Tibial nerve (tissue), 4 donors: Measurements from ENCODE around the gene SMAD6. TPM values are rescaled to one million over a fixed set of nuclear protein-coding genes. Genes with fewer than 3 reads are reported as not detected.
"Not testable (repeated sequence)": the region's sequence is repeated elsewhere in the genome, so short reads cannot be mapped to it uniquely, and the experiment has no call there.

Source experiments
- DNase-seq, 2 donors: peaks; one replicate each; pipeline ENCODE4 v3.0.0-alpha.2; 2019; ENCODE audit warnings: low spot score in 2 of 2
- H3K27ac ChIP-seq, 4 donors: fragments of 200-600 bp; sonication (generic) in 3 of 4; one replicate each; pipeline ENCODE4 v1.5.1; 2017 to 2019; ENCODE audit warnings: mild to moderate bottlenecking in 1 of 4
- H3K27me3 ChIP-seq, 2 donors: fragments of 200-600 bp; sonication (generic) in 1 of 2; one replicate each; pipeline versions ENCODE4 v1.5.1 to v1.6.0; 2017 to 2019
- H3K36me3 ChIP-seq, 3 donors: fragments of 200-600 bp; sonication (generic); one replicate each; pipeline ENCODE4 v1.5.1; 2018 to 2019
- H3K4me1 ChIP-seq, 4 donors: fragments of 200-600 bp; sonication (generic) in 3 of 4; one replicate each; pipeline ENCODE4 v1.5.1; 2017 to 2019
- H3K4me3 ChIP-seq, 4 donors: fragments of 200-600 bp; sonication (generic) in 3 of 4; one replicate each; pipeline ENCODE4 v1.5.1; 2017 to 2019; ENCODE audit warnings: mild to moderate bottlenecking in 1 of 4, moderate library complexity in 1 of 4
- H3K9me3 ChIP-seq, 4 donors: fragments of 200-600 bp; sonication (generic) in 3 of 4; one replicate each; pipeline ENCODE4 v1.5.1; 2017 to 2019
- EP300 ChIP-seq, 2 donors: sonication (generic); formaldehyde crosslinking; IDR thresholded peaks; one replicate each; pipeline ENCODE4 v1.6.1; 2017; ENCODE audit warnings: antibody characterized with exemption in 2 of 2, mild to moderate bottlenecking in 1 of 2
- POLR2A ChIP-seq, 2 donors: fragments of 450-650 bp; IDR thresholded peaks; one replicate each; pipeline ENCODE4 v1.6.1; 2017; ENCODE audit warnings: antibody characterized with exemption in 2 of 2, mild to moderate bottlenecking in 2 of 2, moderate library complexity in 2 of 2
- WGBS, 2 donors: methylation state at CpG; one replicate each; pipeline ENCODE4 v1.1.5; 2018; 5-methylcytosine and 5-hydroxymethylcytosine counted together
- total RNA-seq, 4 donors: library from RNA; depleted of rRNA; stranded (reverse); fragments of >200 nt; gene quantifications; one replicate each; pipeline ENCODE4 v1.1.0, GENCODE V29; 2016
- TF ChIP-seq, protein P1 (sequence below), 5 experiments: fragments of 200-600 bp in 3 of 5; fragments of 450-650 bp in 2 of 5; sonication (generic) in 3 of 5; IDR thresholded peaks; one replicate each; pipeline ENCODE4 v1.5.1; 2016 to 2019; ENCODE audit warnings: antibody characterized with exemption in 5 of 5, mild to moderate bottlenecking in 3 of 5, moderate library complexity in 2 of 5

Gene SMAD6
- total RNA-seq, 4 donors from 2014 or later = 41.9 to 57.2 (median 48.6) TPM

DNA sequence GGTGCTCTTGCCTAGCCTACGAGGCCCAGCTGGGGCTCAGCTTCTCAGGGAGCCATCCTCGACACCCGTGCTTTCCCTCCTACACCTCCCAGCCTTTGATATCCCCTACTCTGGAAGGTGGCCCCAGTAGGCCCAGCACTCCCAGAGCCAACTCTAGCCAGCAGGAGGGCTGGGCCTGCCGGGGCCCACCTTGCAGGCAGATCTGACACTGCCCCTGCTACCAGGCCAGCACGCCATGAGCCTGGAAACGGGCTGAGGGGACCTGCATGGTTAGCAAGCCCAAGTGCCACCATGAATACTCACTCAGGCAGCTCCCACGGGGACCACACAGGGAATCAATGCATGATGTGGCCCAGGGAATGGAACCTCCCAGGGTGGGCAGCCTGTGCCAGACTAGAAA is 123.7 kb downstream of the SMAD6 start:
- Histone ChIP-seq H3K4me3 (no peak overlapping the region), H3K36me3 (no peaks in the 10 kb centered on the region), H3K27me3 (no peaks in the 10 kb centered on the region), H3K4me1 (peaks cover 0 to 5% (median 0%) of the 10 kb centered on the region in 4 donors), H3K27ac (no peak overlapping the region), H3K9me3 (no peaks in the 10 kb centered on the region)
- 93 to 95% methylated on average over 7 of the region's 7 CpGs for WGBS, 2 donors
- DNase-seq = no peak
- TF ChIP-seq, protein P1, sequence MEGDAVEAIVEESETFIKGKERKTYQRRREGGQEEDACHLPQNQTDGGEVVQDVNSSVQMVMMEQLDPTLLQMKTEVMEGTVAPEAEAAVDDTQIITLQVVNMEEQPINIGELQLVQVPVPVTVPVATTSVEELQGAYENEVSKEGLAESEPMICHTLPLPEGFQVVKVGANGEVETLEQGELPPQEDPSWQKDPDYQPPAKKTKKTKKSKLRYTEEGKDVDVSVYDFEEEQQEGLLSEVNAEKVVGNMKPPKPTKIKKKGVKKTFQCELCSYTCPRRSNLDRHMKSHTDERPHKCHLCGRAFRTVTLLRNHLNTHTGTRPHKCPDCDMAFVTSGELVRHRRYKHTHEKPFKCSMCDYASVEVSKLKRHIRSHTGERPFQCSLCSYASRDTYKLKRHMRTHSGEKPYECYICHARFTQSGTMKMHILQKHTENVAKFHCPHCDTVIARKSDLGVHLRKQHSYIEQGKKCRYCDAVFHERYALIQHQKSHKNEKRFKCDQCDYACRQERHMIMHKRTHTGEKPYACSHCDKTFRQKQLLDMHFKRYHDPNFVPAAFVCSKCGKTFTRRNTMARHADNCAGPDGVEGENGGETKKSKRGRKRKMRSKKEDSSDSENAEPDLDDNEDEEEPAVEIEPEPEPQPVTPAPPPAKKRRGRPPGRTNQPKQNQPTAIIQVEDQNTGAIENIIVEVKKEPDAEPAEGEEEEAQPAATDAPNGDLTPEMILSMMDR (IDR thresholded peaks at IDR 0.05) = no peak
- no peak for TF ChIP-seq EP300 (IDR thresholded peaks at IDR 0.05)
- TF ChIP-seq POLR2A (IDR thresholded peaks at IDR 0.05) = no peak

DNA sequence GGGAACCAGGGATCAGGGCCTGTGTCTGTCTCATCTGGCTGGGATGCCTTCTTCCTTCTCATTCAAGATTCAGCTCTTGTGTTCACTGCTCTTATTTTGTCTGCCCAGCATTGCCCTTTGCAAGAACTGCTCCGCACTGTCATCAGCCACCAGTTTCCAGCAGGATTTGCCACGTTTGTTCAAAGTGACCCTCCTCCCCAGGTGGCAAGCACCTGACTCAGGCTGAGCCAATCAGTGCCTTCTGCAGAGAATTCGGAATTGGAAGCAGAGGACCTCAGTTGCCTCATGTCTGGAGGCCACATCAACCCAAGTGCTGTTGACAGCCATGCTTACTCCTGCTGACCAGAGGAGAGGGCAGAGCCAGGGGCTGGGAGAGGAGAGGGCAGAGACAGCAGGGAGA is 124.5 kb downstream of the SMAD6 start:
- no peaks in the 10 kb centered on the region for H3K36me3 ChIP-seq
- no peak overlapping the region for H3K4me3 ChIP-seq
- no peaks in the 10 kb centered on the region for H3K4me1 ChIP-seq
- no peaks in the 10 kb centered on the region for H3K27me3 ChIP-seq
- no peaks in the 10 kb centered on the region for H3K9me3 ChIP-seq
- no peak overlapping the region for H3K27ac ChIP-seq
- 97 to 98% methylated on average over 3 of the region's 3 CpGs for WGBS, 2 donors
- no peak for DNase-seq
- TF ChIP-seq, protein P1 (IDR thresholded peaks at IDR 0.05) = no peak
- TF ChIP-seq EP300 (IDR thresholded peaks at IDR 0.05) = no peak

DNA sequence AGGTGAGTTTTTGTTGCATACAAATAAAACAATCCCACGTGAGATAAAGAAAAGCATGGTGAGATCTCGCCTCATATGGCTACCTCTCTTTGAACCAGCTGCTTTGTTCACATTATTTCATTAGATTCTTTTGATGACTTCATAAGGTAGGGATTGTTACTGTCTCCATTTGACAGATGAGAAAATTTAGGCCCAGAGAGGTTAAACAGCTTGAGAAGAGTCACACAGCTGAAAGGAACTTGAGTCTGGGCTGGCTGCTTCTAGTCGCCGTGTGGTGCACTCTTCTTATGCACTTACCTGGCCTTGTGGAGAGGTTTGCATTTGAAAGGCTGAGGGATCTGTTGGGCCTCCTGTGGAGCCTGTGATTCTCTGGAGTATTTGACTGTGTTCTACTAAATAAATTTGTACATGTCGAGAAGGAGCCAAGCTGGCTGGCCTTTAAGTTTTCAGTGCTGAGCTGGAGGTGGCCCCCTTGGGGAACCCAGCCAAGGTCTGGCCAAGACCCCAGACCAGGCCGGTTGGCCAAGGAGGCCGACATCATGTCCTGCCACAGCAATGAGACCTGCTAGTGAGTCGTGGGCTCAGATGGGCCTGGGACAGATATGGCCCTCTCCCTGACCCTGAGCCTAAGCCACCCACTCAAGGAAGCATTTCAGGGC is 125.1 kb downstream of the SMAD6 start:
- no peaks in the 10 kb centered on the region for H3K36me3 ChIP-seq
- H3K4me1 ChIP-seq = no peaks in the 10 kb centered on the region
- TF ChIP-seq EP300 (IDR thresholded peaks at IDR 0.05) (no peak), POLR2A (IDR thresholded peaks at IDR 0.05) (no peak)
- TF ChIP-seq, protein P1 (IDR thresholded peaks at IDR 0.05) = no peak
- no peak overlapping the region for H3K27ac ChIP-seq
- WGBS, 2 donors = 89 to 96% methylated on average over 5 to 8 of the region's 8 CpGs
- H3K4me3 ChIP-seq = no peak overlapping the region
- no peaks in the 10 kb centered on the region for H3K27me3 ChIP-seq
- no peak for DNase-seq
- H3K9me3 ChIP-seq = no peaks in the 10 kb centered on the region

DNA sequence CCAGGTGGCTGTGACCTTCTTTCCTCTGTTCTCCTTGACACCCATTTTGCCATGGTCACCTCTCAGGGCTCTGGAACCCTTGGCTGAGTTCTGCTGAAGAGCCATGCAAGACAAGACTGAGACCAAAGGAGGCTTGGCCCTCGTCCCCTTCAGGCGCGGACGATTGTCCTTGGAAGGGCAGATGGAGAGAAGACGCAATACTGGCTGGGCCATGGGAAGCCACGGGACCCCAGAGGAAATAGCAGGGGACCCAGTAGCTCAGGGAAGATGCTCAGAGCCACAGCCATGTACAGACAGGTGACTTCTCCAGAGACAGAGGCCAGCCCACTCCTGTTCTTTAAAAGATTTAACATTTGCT is 125.6 kb downstream of the SMAD6 start:
- H3K27ac ChIP-seq = no peak overlapping the region
- H3K27me3 ChIP-seq = no peaks in the 10 kb centered on the region
- TF ChIP-seq POLR2A (IDR thresholded peaks at IDR 0.05) (no peak), EP300 (IDR thresholded peaks at IDR 0.05) (no peak)
- TF ChIP-seq, protein P1 (IDR thresholded peaks at IDR 0.05) = no peak
- no peak for DNase-seq
- no peaks in the 10 kb centered on the region for H3K36me3 ChIP-seq
- WGBS, 2 donors = 90% methylated on average over 6 of the region's 6 CpGs
- H3K4me1 ChIP-seq = no peaks in the 10 kb centered on the region
- no peak overlapping the region for H3K4me3 ChIP-seq
- no peaks in the 10 kb centered on the region for H3K9me3 ChIP-seq

DNA sequence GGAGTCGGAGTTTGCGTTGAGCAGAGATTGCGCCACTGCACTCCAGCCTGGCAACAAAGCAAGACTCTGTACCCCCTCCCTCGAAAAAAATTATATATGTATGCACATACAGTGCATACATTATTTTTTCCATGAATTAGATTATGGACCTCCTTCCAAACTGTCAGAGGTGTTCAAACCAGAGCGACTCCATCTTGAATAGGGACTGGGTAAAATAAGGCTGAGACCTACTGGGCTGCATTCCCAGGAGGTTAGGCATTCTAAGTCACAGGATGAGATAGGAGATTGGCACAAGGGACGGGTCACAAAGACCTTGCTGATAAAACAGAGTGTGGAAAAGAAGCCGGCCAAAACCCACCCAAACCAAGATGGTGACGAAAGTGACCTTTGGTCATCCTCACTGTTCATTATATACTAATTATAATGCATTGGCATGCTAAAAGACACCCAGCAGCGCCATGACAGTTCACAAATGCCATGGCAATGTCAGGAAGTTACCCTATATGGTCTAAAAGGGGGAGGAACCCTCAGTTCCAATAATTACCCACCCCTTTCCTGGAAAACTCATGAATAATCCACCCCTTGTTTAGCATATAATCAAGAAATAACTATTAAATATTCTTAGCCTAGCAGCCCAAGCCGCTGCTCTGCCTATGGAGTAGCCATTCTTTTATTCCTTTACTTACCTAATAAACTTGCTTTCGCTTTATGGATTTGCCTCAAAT is 126.9 kb downstream of the SMAD6 start:
- not testable (repeated sequence) for H3K27ac ChIP-seq, H3K4me3 ChIP-seq, DNase-seq, H3K36me3 ChIP-seq, H3K27me3 ChIP-seq, H3K9me3 ChIP-seq, H3K4me1 ChIP-seq
- 92 to 93% methylated on average over 11 of the region's 11 CpGs for WGBS, 2 donors
